IMR-90 (cell line): Measurements from ENCODE around the gene TAF11L3. TPM values are rescaled to one million over a fixed set of nuclear protein-coding genes. Genes with fewer than 3 reads are reported as not detected.

Experiments used
- ATAC-seq: fragments of 200-7000 bp; cut with Tn5 transposase; 2 replicates; pipeline ENCODE4 v1.9.1; 2020; ENCODE audit warnings: low read depth, mild to moderate bottlenecking, moderate library complexity
- BruUV-seq: library from RNA; stranded (reverse); fragments of 400-500 nt; replicated peaks from 2 replicates; lab custom pipeline; 2021; lab: Mats Ljungman, UMichigan
- CTCF ChIA-PET: fragments of 300-600 bp; formaldehyde crosslinking; extraction: SDS; loops from one replicate; lab custom pipeline; 2021; ENCODE audit warnings: antibody characterized with exemption; lab: Yijun Ruan, JAX
- POLR2A ChIA-PET: fragments of 300-600 bp; sonication (Branson Sonifier 250); formaldehyde crosslinking; loops from one replicate; lab custom pipeline; 2022; ENCODE audit warnings: antibody characterized with exemption; ENCODE audit not compliant: unreplicated experiment; lab: Charles Lee
- DNase-seq: peaks from one replicate; pipeline ENCODE4 v3.0.0; 2013
- H2AFZ ChIP-seq: replicated peaks from 2 replicates; pipeline ENCODE3; 2013; ENCODE audit warnings: low read length, mild to moderate bottlenecking; ENCODE audit not compliant: poor library complexity
- H2AK5ac ChIP-seq: 2 replicates; pipeline ENCODE4 v1.6.1; 2013; ENCODE audit warnings: low read depth, low read length, inconsistent platforms
- H2AK9ac ChIP-seq: replicated peaks from 2 replicates; pipeline ENCODE3; 2013; ENCODE audit warnings: mild to moderate bottlenecking, low read depth, low read length, moderate library complexity; ENCODE audit not compliant: poor library complexity
- H2BK120ac ChIP-seq: 2 replicates; pipeline ENCODE4 v1.6.1; 2013; ENCODE audit warnings: low read depth, low read length, inconsistent platforms
- H2BK15ac ChIP-seq: 3 replicates; pipeline ENCODE4 v1.6.1; 2013; ENCODE audit warnings: low read depth, low read length, inconsistent platforms
- H2BK20ac ChIP-seq: 2 replicates; pipeline ENCODE4 v1.6.1; 2013; ENCODE audit warnings: low read depth, mild to moderate bottlenecking, inconsistent platforms, low read length, moderate library complexity
- H2BK5ac ChIP-seq: 2 replicates; pipeline ENCODE4 v1.6.1; 2013; ENCODE audit warnings: mild to moderate bottlenecking, low read depth, low read length, inconsistent platforms; ENCODE audit not compliant: poor library complexity, severe bottlenecking
- H3K14ac ChIP-seq: replicated peaks from 2 replicates; pipeline ENCODE4 v1.6.1; 2013; ENCODE audit warnings: low read depth, low read length, inconsistent platforms
- H3K18ac ChIP-seq: 2 replicates; pipeline ENCODE4 v1.6.1; 2013; ENCODE audit warnings: low read depth, low read length, control low read depth
- H3K23ac ChIP-seq: 2 replicates; pipeline ENCODE4 v1.6.1; 2013; ENCODE audit warnings: low read depth, low read length, inconsistent platforms
- H3K27ac ChIP-seq: 2 replicates; pipeline ENCODE4 v1.5.1; 2013; ENCODE audit warnings: mild to moderate bottlenecking, control low read depth, low read length; ENCODE audit not compliant: insufficient read depth
- H3K27me3 ChIP-seq: 2 replicates; pipeline ENCODE4 v1.6.1; 2013; ENCODE audit warnings: low read length; ENCODE audit not compliant: control insufficient read depth, insufficient read depth
- H3K36me3 ChIP-seq: 2 replicates; pipeline ENCODE4 v1.6.1; 2013; ENCODE audit warnings: low read length, mixed read lengths; ENCODE audit not compliant: control insufficient read depth, insufficient read depth
- H3K4ac ChIP-seq: 2 replicates; pipeline ENCODE4 v1.6.1; 2013; ENCODE audit warnings: low read depth, low read length, inconsistent platforms
- H3K4me1 ChIP-seq: 2 replicates; pipeline ENCODE4 v1.6.1; 2013; ENCODE audit warnings: low read length, mixed read lengths; ENCODE audit not compliant: control insufficient read depth, insufficient read depth
- H3K4me2 ChIP-seq: 2 replicates; pipeline ENCODE4 v1.6.1; 2013; ENCODE audit warnings: low read depth, mild to moderate bottlenecking, control low read depth, low read length, moderate library complexity
- H3K4me3 ChIP-seq: 2 replicates; pipeline ENCODE4 v1.5.1; 2013; ENCODE audit warnings: low read depth, mild to moderate bottlenecking, control low read depth, low read length, moderate library complexity; ENCODE audit not compliant: insufficient read depth
- H3K56ac ChIP-seq: 2 replicates; pipeline ENCODE4 v1.6.1; 2013; ENCODE audit warnings: low read length, inconsistent platforms; ENCODE audit not compliant: insufficient read depth; ENCODE audit errors: extremely low read depth
- H3K79me1 ChIP-seq, 2 experiments: 2 replicates each; pipeline ENCODE4 v1.6.1; 2013; ENCODE audit warnings: low read length in 2 of 2, inconsistent platforms in 1 of 2, low read depth in 1 of 2
- H3K9ac ChIP-seq: 2 replicates; pipeline ENCODE4 v1.6.1; 2013; ENCODE audit warnings: low read depth, low read length, control low read depth
- H3K9me1 ChIP-seq: 2 replicates; pipeline ENCODE4 v1.6.1; 2013; ENCODE audit warnings: low read length, inconsistent platforms; ENCODE audit not compliant: insufficient read depth
- H3K9me3 ChIP-seq: 2 replicates; pipeline ENCODE4 v1.6.1; 2013; ENCODE audit warnings: low read length; ENCODE audit not compliant: control insufficient read depth, insufficient read depth
- H4K20me1 ChIP-seq: 2 replicates; pipeline ENCODE4 v1.6.1; 2013; ENCODE audit warnings: low read length, inconsistent platforms; ENCODE audit not compliant: insufficient read depth
- H4K5ac ChIP-seq: 2 replicates; pipeline ENCODE4 v1.6.1; 2013; ENCODE audit warnings: mild to moderate bottlenecking, low read depth, low read length, control low read depth
- H4K8ac ChIP-seq, 2 experiments: 2 replicates each; pipeline ENCODE4 v1.6.1; 2013; ENCODE audit warnings: low read depth in 2 of 2, low read length in 2 of 2, control low read depth in 1 of 2, inconsistent platforms in 1 of 2
- H4K91ac ChIP-seq: 2 replicates; pipeline ENCODE4 v1.6.1; 2013; ENCODE audit warnings: low read depth, low read length, inconsistent platforms; ENCODE audit not compliant: insufficient read depth
- CEBPB ChIP-seq: IDR thresholded peaks from 2 replicates; pipeline ENCODE4 v1.6.1; 2012; ENCODE audit warnings: low read depth, low read length, improper control_type of control experiment
- CHD1 ChIP-seq: IDR thresholded peaks from 2 replicates; pipeline ENCODE4 v1.6.1; 2012; ENCODE audit warnings: low read depth, low read length, improper control_type of control experiment
- CTCF ChIP-seq: conservative IDR thresholded peaks from 2 replicates; pipeline ENCODE4 v1.5.1; 2012; ENCODE audit warnings: mild to moderate bottlenecking, low read depth, low read length, improper control_type of control experiment
- ELK1 ChIP-seq: fragments of 150-350 bp; IDR thresholded peaks from 2 replicates; pipeline ENCODE4 v1.6.1; 2016; ENCODE audit warnings: low read depth, mild to moderate bottlenecking, low read length, moderate library complexity, borderline replicate concordance
- FOS ChIP-seq: fragments of 150-350 bp; IDR thresholded peaks from 2 replicates; pipeline ENCODE4 v1.6.1; 2016; ENCODE audit warnings: low read depth, low read length
- MAFK ChIP-seq: IDR thresholded peaks from 2 replicates; pipeline ENCODE4 v1.6.1; 2012; ENCODE audit warnings: low read depth, low read length, improper control_type of control experiment
- MAZ ChIP-seq: IDR thresholded peaks from 2 replicates; pipeline ENCODE4 v1.6.1; 2012; ENCODE audit warnings: low read depth, mild to moderate bottlenecking, low read length, improper control_type of control experiment, moderate library complexity, borderline replicate concordance
- MXI1 ChIP-seq: IDR thresholded peaks from 2 replicates; pipeline ENCODE4 v1.6.1; 2012; ENCODE audit warnings: low read depth, mild to moderate bottlenecking, low read length, moderate library complexity, borderline replicate concordance
- NFE2L2 ChIP-seq: fragments of 150-350 bp; IDR thresholded peaks from 2 replicates; pipeline ENCODE4 v1.6.1; 2016; ENCODE audit warnings: low read depth, mild to moderate bottlenecking, low read length
- POLR2A ChIP-seq: IDR thresholded peaks from 2 replicates; pipeline ENCODE4 v1.6.1; 2012; ENCODE audit warnings: mild to moderate bottlenecking, low read depth, low read length
- RAD21 ChIP-seq: IDR thresholded peaks from 2 replicates; pipeline ENCODE4 v1.6.1; 2012; ENCODE audit warnings: low read length, improper control_type of control experiment
- RCOR1 ChIP-seq: IDR thresholded peaks from 2 replicates; pipeline ENCODE4 v1.6.1; 2012; ENCODE audit warnings: mild to moderate bottlenecking, low read length, improper control_type of control experiment; ENCODE audit not compliant: insufficient replicate concordance
- RFX5 ChIP-seq: IDR thresholded peaks from 2 replicates; pipeline ENCODE4 v1.8.0; 2012; ENCODE audit warnings: low read depth, mild to moderate bottlenecking, low read length, moderate library complexity
- SMC3 ChIP-seq: fragments of 150-350 bp; IDR thresholded peaks from 2 replicates; pipeline ENCODE4 v1.6.1; 2016; ENCODE audit warnings: low read depth, mild to moderate bottlenecking, antibody characterized with exemption, low read length, moderate library complexity
- USF2 ChIP-seq: fragments of 150-350 bp; IDR thresholded peaks from 2 replicates; pipeline ENCODE4 v1.6.1; 2017; ENCODE audit warnings: mild to moderate bottlenecking, antibody characterized with exemption, low read length, low read depth
- dilution Hi-C: fragments of 300-500 bp; cut with HindIII; formaldehyde crosslinking; loops from one replicate; pipeline ENCODE4 v1.14.3; 2018; ENCODE audit warnings: low sequenced_read_pairs; ENCODE audit not compliant: unreplicated experiment
- in situ Hi-C: fragments of 300-500 bp; cut with MboI; formaldehyde crosslinking; loops from 3 replicates; pipeline ENCODE4 v1.14.3; 2019; ENCODE audit warnings: low sequenced_read_pairs, inconsistent platforms, mixed read lengths
- intact Hi-C: fragments of 100-400 bp; cut with micrococcal nuclease; formaldehyde crosslinking; loops from 2 replicates; pipeline ENCODE4 v1.10.0; 2022
- polyA plus RNA-seq, 3 experiments: library from polyadenylated mRNA; depleted of rRNA; stranded (reverse); fragments of >200 nt; gene quantifications; 2 replicates each; pipeline ENCODE4 v1.2.3, GENCODE V29; 2012; ENCODE audit warnings: low replicate concordance in 1 of 3
- total RNA-seq: library from RNA; depleted of rRNA; stranded (reverse); fragments of >200 nt; gene quantifications from 2 replicates; pipeline ENCODE4 v1.2.3, GENCODE V29; 2012

TAF11L3 gene
- total and polyA plus RNA-seq, 2 of the 4 experiments (the other 2 are of a cell fraction), result not detected

- in situ Hi-C loops (no loop called here), intact Hi-C loops (no loop called here), dilution Hi-C loops (no loop called here)
- Histone ChIP-seq H3K4me2 (no peak overlapping the region), H4K20me1 (no peaks in the 10 kb centered on the region), H2AK5ac (no peak overlapping the region), H3K9me1 (no peaks in the 10 kb centered on the region), H2BK15ac (no peak overlapping the region), H2BK120ac (no peak overlapping the region), H3K9me3 (0 out of 2 replicates have a peak, but pooled peaks cover 2% of the 10 kb centered on the region), H2BK20ac (no peak overlapping the region), H3K23ac (no peak overlapping the region), H3K36me3 (no peaks in the 10 kb centered on the region), H3K4me3 (no peak overlapping the region), H2AFZ (no peak overlapping the region), H2AK9ac (no peak overlapping the region), H3K18ac (no peak overlapping the region), H3K14ac (no peak overlapping the region), H2BK5ac (no peak overlapping the region), H3K27me3 (no peaks in the 10 kb centered on the region; the same call in none of the 2 replicates), H3K27ac (no peak overlapping the region), H3K79me1 (no peaks in the 10 kb centered on the region), H4K91ac (no peak overlapping the region), H3K56ac (no peak overlapping the region), H4K8ac (no peak overlapping the region), H3K9ac (no peak overlapping the region), H3K4me1 (no peaks in the 10 kb centered on the region), H3K4ac (no peak overlapping the region), H4K5ac (no peak overlapping the region)
- no TSS peak for BruUV-seq
- ChIA-PET POLR2A (no interaction called here), CTCF (no interaction called here)
- ATAC-seq (no peak), DNase-seq (no peak)
- no peak for TF ChIP-seq USF2
- no peak for TF ChIP-seq CHD1
- TF ChIP-seq RFX5, result no peak
- TF ChIP-seq RCOR1, result no peak
- TF ChIP-seq MAFK, result no peak
- TF ChIP-seq MXI1, result no peak
- TF ChIP-seq RAD21, result no peak
- no peak for TF ChIP-seq ELK1
- TF ChIP-seq NFE2L2, result no peak
- TF ChIP-seq FOS, result no peak
- no peak for TF ChIP-seq POLR2A
- no peak for TF ChIP-seq CEBPB
- TF ChIP-seq CTCF, result no peak
- TF ChIP-seq SMC3, result no peak
- TF ChIP-seq MAZ, result no peak
Measured at GRCh38 chr5:17470064-17470463, 48.1 kb upstream of the TAF11L3 start.
